Motor neuron (in vitro differentiated cells): ENCODE results near the gene FARS2. TPM values are rescaled to one million over a fixed set of nuclear protein-coding genes. Genes with fewer than 3 reads are reported as not detected.

Source experiments
- ATAC-seq, 8 experiments: fragments of 200-7000 bp; cut with Tn5 transposase; replicated peaks in 6 of 8; 2 replicates each; pipeline ENCODE4 v1.8.0; 2021; ENCODE audit warnings: mild to moderate bottlenecking in 8 of 8, moderate library complexity in 8 of 8
- H3K27ac ChIP-seq, 2 donors: fragments of 250-450 bp; sonication (Bioruptor Pico); 2 replicates each; pipeline ENCODE4 v1.9.0; 2021; ENCODE audit warnings: antibody characterized with exemption in 2 of 2, mild to moderate bottlenecking in 2 of 2, moderate library complexity in 1 of 2
- H3K4me1 ChIP-seq, 2 donors: fragments of 250-450 bp; sonication (Bioruptor Pico); replicated peaks in 1 of 2; 2 replicates each; pipeline ENCODE4 v1.6.1; 2021; ENCODE audit warnings: antibody characterized with exemption in 2 of 2, mild to moderate bottlenecking in 2 of 2, moderate library complexity in 1 of 2
- H3K4me3 ChIP-seq, 5 donors: fragments of 250-450 bp; sonication (Bioruptor Pico); 2 replicates each; pipeline ENCODE4 v1.9.0; 2021; ENCODE audit warnings: antibody characterized with exemption in 5 of 5, mild to moderate bottlenecking in 5 of 5, moderate library complexity in 4 of 5
- WGBS, 10 experiments: fragments of 450-650 bp; shearing (Covaris generic); methylation state at CpG; one replicate each; pipeline ENCODE4 v1.0.0; 2022; 5-methylcytosine and 5-hydroxymethylcytosine counted together
- in situ Hi-C, 9 experiments: fragments of 400-800 bp; cut with MboI; loops; one replicate each; pipeline ENCODE4 v1.15.0; 2021; ENCODE audit warnings: low sequenced_read_pairs in 9 of 9, low pct_unique_long_range_greater_than_20kb in 2 of 9; ENCODE audit not compliant: unreplicated experiment in 9 of 9
- total RNA-seq, 8 experiments: library from RNA; unstranded; fragments of 300-600 nt; gene quantifications; 2 replicates each; pipeline versions ENCODE4 v1.2.3 to v1.2.4, GENCODE V29; 2022

The FARS2 gene
- total RNA-seq, 8 experiments from 2014 or later = 10.9 to 24.1 (median 15.6) TPM

DNA sequence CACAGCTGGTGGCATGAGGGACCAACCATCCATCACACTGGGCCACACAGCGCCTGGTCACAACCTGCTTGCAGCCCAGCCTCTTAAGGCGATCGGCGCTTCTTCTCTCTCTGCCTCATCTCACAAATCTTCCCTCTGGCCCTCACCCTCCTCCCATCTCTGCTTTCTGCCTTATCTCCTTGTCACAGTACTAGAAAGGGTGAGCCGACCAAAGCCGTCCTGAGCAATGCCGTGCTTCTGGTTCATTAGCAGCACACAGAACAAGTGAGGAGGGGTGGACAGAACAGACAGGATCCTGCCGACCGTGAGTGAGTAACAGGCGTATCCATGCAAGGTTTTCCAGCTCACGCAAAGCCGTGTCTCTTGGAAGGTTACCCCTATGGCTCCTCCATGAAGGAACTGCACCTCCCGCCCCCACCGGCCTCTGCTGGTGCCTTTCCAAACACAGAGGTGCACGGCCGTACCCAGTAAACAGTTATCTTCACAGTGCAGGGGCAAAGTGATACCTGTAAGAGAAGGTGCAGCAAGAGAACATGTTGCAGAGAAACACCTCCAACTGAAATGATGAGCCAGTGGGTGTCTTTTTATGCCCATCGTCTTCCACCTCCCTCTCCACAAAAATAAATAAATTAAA lies 331.7 kb downstream of the FARS2 start:
- no peak overlapping the region for H3K27ac ChIP-seq
- H3K4me3 ChIP-seq = no peak overlapping the region
- WGBS, 10 experiments = 80 to 95% (median 87%) methylated on average over 1 to 10 of the region's 17 CpGs; no CpG with 5 or more reads in 1 of the 10 experiments
- peak in 5 of 8 experiments; percentile 31 to 53 (median 48) for ATAC-seq
- in situ Hi-C loops = no loop called here
- H3K4me1 ChIP-seq = no peaks in the 10 kb centered on the region

DNA sequence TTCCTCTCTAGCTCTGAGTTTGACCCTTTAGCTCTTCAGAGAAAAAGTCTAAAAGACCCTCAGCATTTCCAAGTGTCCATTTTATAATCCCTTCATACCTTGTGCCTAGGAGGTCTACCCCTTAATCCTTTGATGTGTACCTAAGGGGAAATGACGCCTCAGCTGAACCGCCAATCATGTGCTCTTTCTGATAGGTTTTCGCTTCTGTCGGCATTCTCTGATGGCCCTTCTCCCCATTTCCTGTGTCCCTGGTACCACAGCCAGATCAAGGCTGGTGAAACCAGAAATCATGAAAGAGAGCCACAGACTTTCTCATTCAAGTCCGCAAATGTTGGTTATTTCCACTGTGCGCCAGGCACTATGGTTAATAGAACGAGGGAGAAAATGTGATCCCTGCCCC lies 333.9 kb downstream of the FARS2 start:
- no peak for ATAC-seq
- Histone ChIP-seq H3K4me1 (no peaks in the 10 kb centered on the region), H3K27ac (no peak overlapping the region), H3K4me3 (no peak overlapping the region)
- WGBS, 10 experiments = 91 to 100% (median 98%) methylated on average over 1 to 7 of the region's 7 CpGs; no CpG with 5 or more reads in 1 of the 10 experiments
- in situ Hi-C loops = no loop called here

DNA sequence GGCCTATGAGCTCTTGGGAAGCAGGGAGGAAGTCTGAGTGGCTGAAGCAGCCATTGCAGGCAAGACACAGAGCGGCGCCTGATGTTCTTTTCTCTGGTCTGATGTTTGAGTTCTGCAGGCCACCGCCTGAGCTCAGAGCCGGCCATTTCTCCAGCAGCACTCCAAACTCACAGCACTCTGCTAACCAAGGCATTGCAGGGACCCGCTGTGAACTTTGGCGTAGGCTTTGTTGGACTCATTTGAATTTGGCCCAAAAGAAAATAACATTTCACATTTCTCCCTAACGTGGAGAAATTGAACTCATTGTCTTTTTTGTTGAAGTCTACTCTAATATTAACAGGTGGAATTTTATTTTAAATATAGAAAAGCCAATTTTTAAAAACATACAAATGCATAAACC lies 336.1 kb downstream of the FARS2 start:
- in situ Hi-C loops = no loop called here
- 67 to 100% (median 85%) methylated on average over 1 to 5 of the region's 7 CpGs; no CpG with 5 or more reads in 3 of the 10 experiments for WGBS, 10 experiments
- H3K4me1 ChIP-seq = no peaks in the 10 kb centered on the region
- ATAC-seq = no peak
- H3K4me3 ChIP-seq = no peak overlapping the region
- no peak overlapping the region for H3K27ac ChIP-seq

DNA sequence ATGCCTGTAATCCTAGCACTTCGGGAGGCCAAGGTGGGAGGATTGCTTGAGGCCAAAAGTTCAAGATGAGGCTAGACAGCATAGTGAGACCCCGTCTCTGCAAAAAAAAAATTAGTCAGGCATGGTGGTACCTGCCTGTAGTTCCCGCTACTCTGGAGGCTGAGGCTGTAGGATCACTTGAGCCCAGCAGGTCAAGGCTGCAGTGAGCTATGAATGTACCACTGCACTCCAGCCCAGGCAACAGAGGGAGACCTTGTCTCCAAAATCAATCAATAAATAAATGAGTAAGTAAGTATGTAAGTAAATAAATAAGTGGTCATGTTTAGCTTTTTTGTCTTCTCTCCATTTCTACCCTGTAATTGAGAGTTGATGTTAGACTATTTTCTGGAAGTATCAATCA lies 336.8 kb downstream of the FARS2 start:
- in situ Hi-C loops = no loop called here
- ATAC-seq = no peak
- 89 to 100% (median 98%) methylated on average over 1 to 3 of the region's 3 CpGs; no CpG with 5 or more reads in 6 of the 10 experiments for WGBS, 10 experiments

DNA sequence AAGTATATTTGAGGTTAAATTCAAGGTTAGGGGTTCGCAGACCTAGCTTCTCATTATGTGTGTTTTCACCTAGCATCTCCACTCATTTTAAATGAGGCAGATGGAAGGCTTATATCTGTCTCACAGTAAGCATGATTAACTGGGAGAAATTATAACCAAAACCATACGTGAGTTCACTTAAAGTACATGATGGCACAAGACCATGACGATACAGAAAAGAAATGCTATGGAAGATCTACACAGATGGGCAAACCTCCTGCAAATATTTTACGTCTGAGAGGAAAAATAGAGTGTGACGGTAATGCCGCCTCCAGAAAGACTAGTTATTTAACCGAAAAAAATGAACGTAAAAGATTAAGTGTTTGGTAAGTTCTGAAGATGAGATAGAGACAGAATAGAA lies 337.8 kb downstream of the FARS2 start:
- no peak for ATAC-seq
- WGBS, 10 experiments = 66 to 100% (median 79%) methylated on average over 2 to 8 of the region's 8 CpGs
- Histone ChIP-seq H3K4me1 (no peaks in the 10 kb centered on the region), H3K27ac (no peak overlapping the region), H3K4me3 (no peak overlapping the region)
- in situ Hi-C loops = no loop called here

More for the DNA sequence above, 336.8 kb downstream of the FARS2 start:
- Histone ChIP-seq H3K27ac (no peak overlapping the region), H3K4me3 (no peak overlapping the region), H3K4me1 (no peaks in the 10 kb centered on the region)

DNA sequence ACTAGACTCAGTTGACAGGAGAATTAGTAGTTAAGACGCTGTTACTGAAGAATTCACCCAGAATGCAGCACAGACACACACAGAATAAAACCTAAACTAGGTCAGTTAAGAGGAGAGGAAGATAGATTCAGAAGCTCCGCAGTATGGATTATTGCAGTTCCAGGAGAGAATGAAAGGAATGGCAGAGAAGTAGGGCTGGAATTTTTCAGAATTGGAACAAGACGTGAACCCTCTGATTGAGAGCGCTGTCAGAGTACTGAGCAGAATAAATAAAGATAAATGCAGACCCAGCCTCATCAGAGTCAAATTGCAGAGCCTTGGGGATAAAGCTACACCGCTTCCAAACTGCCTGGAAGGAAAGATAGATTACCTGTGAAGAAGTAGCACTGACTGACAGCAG lies 344.6 kb downstream of the FARS2 start:
- no peak for ATAC-seq
- in situ Hi-C loops = no loop called here
- H3K27ac ChIP-seq = no peak overlapping the region
- WGBS, 10 experiments = 80 to 100% (median 90%) methylated on average over 1 to 5 of the region's 5 CpGs
- H3K4me3 ChIP-seq = no peak overlapping the region
- no peaks in the 10 kb centered on the region for H3K4me1 ChIP-seq

DNA sequence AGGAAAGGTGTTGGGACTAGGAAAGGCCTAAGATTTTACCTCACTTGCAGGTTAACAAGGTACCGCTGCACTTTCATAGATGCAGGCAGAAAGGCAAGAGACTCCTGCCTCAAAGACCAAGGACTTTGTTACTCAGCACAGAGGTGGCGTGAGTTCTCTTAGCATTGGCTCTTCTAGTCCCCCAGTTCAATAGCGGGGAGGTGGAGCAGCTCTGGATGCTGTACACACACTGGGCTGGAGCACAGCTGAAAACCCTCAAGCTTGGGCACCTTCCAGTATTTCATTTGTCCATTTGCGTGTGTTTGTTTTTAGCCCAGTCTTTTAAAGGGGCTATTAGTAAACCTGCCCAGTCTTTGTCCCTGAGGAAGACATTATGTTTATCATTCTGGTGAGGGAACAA lies 345.2 kb downstream of the FARS2 start:
- H3K4me3 ChIP-seq = no peak overlapping the region
- ATAC-seq = peak in 2 of 8 experiments; percentile 22 to 75
- H3K4me1 ChIP-seq = peaks cover 0 to under 1% of the 10 kb centered on the region in 2 donors
- WGBS, 10 experiments = 56 to 100% (median 92%) methylated on average over 1 to 4 of the region's 4 CpGs; no CpG with 5 or more reads in 1 of the 10 experiments
- no peak overlapping the region for H3K27ac ChIP-seq
- in situ Hi-C loops = no loop called here

DNA sequence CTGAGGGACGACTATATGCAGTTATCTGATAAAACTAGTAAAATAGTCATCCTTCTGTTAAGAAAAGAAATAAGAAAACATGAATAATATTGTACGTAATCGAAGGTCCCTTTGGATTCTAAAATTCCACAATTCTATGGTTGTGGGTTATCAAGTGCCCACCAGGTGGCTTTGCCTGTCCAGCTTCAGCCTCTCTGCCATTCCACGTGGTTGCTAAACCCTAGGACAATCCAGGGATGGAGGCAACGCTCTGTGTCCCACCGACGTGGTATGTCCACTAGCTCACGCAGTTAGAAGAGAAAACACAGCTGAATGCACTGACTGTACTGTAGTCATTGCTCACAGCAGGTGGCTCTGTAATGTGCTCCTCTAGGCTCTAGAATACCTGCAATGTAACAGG lies 349.3 kb downstream of the FARS2 start:
- ATAC-seq = no peak
- in situ Hi-C loops = no loop called here
- Histone ChIP-seq H3K27ac (no peak overlapping the region), H3K4me3 (no peak overlapping the region), H3K4me1 (peaks cover 0 to 3% of the 10 kb centered on the region in 2 donors)
- 60 to 100% (median 95%) methylated on average over 1 to 8 of the region's 8 CpGs; no CpG with 5 or more reads in 1 of the 10 experiments for WGBS, 10 experiments

DNA sequence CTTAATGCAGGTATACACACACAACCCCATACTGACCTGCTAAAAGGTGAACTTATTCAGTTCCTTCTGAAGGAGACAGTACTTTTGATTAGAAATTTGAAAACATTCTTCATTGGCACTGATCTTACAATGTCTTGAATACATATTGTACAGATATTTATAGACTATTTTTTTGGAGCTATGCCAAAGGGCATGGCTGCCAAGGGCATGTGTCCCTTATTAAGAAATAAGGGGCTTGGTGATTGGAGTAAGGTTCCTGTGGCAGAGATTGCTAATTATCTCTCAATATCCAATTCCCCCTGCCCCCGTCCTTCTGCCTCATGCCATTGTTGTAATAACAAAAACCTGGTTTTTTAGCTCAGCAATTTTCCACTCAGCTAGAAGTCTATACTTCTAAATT lies 355.9 kb downstream of the FARS2 start:
- H3K27ac ChIP-seq = no peak overlapping the region
- H3K4me3 ChIP-seq = no peak overlapping the region
- in situ Hi-C loops = no loop called here
- no peaks in the 10 kb centered on the region for H3K4me1 ChIP-seq
- no peak for ATAC-seq
- whole genome bisulfite sequencing, 10 experiments = 80 to 100% (median 100%) methylated on average over 1 of the region's 1 CpG; no CpG with 5 or more reads in 3 of the 10 experiments

DNA sequence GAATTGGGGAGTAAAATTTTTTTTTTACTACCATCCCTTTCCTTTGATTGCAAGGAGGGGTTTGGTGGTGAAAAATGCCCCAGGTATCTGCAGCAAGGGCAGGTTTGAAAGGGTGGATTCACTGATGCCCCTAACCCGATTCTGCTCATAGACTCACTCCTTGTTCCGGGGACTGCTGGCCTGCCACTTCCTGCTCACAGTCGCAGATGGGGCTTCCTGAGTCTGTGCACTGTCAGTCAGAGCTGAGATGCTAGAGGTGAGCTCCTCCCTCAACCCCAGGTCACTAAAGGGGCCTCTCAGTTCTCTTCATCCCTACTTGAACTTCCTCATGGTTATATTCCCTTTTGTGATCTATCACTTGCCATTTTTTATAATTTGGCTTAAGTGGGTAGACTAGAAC lies 357.9 kb downstream of the FARS2 start:
- no peak for ATAC-seq
- H3K4me1 ChIP-seq = no peaks in the 10 kb centered on the region

DNA sequence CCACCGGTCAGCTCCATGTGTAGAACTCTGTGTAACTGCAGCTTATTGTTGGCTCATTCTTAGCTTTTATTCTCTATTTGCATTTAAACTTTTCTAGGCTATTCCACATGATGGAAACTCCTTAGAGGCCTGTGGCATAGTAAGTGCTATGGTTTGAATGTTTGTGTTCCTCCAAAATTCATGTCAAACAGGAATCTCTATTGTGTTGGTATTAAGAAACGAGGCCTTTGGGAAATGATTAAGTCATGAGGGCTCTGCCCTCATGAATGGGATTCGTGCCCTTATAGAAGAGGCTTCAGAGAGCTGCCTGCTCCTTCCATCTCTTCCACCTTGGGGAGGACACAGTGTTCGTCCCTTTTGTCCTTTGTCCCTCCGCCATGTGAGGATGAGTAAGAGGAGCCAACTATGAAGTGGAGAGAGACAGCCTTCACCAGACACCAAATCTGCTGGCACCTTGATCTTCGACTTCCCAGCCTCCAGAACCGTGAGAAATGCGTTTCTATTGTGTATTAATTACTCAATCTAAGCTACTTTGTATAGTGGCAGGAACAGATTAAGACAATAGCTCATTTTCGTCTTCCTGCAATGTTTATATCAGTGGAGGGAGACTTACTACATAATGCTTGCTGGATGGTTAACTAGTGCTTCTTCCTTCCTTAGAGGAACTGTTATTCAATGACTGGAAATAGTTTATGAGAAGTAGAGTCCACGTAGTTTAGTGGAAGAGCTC lies 361.1 kb downstream of the FARS2 start:
- in situ Hi-C loops = no loop called here
- no peak overlapping the region for H3K27ac ChIP-seq
- no peak for ATAC-seq
- WGBS, 10 experiments = 50 to 95% (median 79%) methylated on average over 2 to 9 of the region's 10 CpGs; no CpG with 5 or more reads in 3 of the 10 experiments
- peaks cover 0 to 4% of the 10 kb centered on the region in 2 donors for H3K4me1 ChIP-seq
- no peak overlapping the region for H3K4me3 ChIP-seq

More for the DNA sequence above, 357.9 kb downstream of the FARS2 start:
- WGBS, 10 experiments = 67 to 100% (median 83%) methylated on average over 1 to 3 of the region's 3 CpGs; no CpG with 5 or more reads in 1 of the 10 experiments
- in situ Hi-C loops = no loop called here
- Histone ChIP-seq H3K27ac (no peak overlapping the region), H3K4me3 (no peak overlapping the region)

DNA sequence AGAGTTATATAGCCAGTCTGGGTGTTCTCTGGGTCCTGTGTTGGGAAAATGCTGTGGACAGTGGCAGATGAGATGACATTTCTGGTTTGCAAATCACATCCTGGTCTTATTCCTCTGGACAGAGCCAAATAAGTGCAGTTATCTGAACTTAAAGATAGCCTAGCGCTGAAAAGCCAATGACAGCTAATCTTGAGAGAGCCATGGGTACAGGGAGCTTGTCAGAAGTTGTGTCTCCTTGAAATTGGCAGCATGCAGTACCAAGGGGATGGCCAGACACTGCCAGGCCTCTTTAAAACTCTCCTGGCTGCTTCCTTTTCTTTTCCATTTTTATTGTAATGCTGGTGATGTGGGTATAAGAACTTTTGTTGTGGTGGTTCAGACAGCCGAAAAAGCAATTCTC lies 362.5 kb downstream of the FARS2 start:
- Histone ChIP-seq H3K4me3 (no peak overlapping the region), H3K4me1 (peaks cover 6 to 9% of the 10 kb centered on the region in 2 donors), H3K27ac (no peak overlapping the region)
- ATAC-seq = no peak
- 57 to 100% (median 86%) methylated on average over 1 to 2 of the region's 2 CpGs; no CpG with 5 or more reads in 2 of the 10 experiments for WGBS, 10 experiments
- in situ Hi-C loops = no loop called here

DNA sequence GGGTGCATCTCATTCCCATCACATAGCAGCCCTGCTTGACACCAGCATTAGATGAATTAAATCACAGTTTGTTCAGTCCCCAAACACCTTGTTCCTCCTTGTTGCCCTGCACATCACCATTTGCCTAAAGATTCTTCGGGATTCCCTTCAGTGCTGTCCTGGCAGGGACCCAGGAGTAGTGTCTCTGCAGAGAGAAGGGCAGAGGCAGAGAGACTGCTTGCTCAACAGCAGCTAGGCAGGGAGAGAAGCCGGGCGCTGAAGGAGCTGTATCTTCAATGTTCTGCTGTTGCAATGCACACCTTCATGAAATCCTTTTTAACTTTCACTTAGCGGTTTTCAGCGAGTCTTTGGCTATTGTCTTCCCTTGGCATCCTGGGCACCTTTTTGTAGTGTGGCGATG lies 362.9 kb downstream of the FARS2 start:
- in situ Hi-C loops = no loop called here
- Histone ChIP-seq H3K27ac (no peak overlapping the region), H3K4me3 (no peak overlapping the region), H3K4me1 (peaks cover 6 to 9% of the 10 kb centered on the region in 2 donors)
- WGBS, 10 experiments = 20 to 100% (median 83%) methylated on average over 1 to 6 of the region's 6 CpGs; no CpG with 5 or more reads in 3 of the 10 experiments
- ATAC-seq = no peak
